HEK293T (cell line): ENCODE results near the gene DELE1.

Experiments used
- ARNT ChIP-seq: fragments of 450-650 bp; IDR thresholded peaks from 2 replicates; pipeline ENCODE4 v1.6.1; 2017; ENCODE audit warnings: mild to moderate bottlenecking
- BHLHE40 ChIP-seq: fragments of 450-650 bp; IDR thresholded peaks from 2 replicates; pipeline ENCODE4 v1.6.1; 2016; ENCODE audit warnings: mild to moderate bottlenecking, moderate library complexity, borderline replicate concordance
- ELF4 ChIP-seq: fragments of 450-650 bp; IDR thresholded peaks from 2 replicates; pipeline ENCODE4 v1.6.1; 2017; ENCODE audit warnings: antibody characterized with exemption
- FOXA1 ChIP-seq: fragments of 450-650 bp; IDR thresholded peaks from 2 replicates; pipeline ENCODE4 v1.6.1; 2016; ENCODE audit warnings: mild to moderate bottlenecking
- FOXM1 ChIP-seq: fragments of 450-650 bp; IDR thresholded peaks from 2 replicates; pipeline ENCODE4 v1.6.1; 2017; ENCODE audit warnings: mild to moderate bottlenecking, borderline replicate concordance
- HDGF ChIP-seq: fragments of 450-650 bp; IDR thresholded peaks from 2 replicates; pipeline ENCODE4 v1.6.1; 2017; ENCODE audit warnings: antibody characterized with exemption, borderline replicate concordance
- L3MBTL2 ChIP-seq: fragments of 450-650 bp; conservative IDR thresholded peaks from 2 replicates; pipeline ENCODE4 v1.6.1; 2016; ENCODE audit warnings: mild to moderate bottlenecking
- NFRKB ChIP-seq: fragments of 450-650 bp; IDR thresholded peaks from 2 replicates; pipeline ENCODE4 v1.6.1; 2016; ENCODE audit warnings: mild to moderate bottlenecking, moderate library complexity
- SP1 ChIP-seq: fragments of 450-650 bp; IDR thresholded peaks from 2 replicates; pipeline ENCODE4 v1.6.1; 2017
- TF ChIP-seq, protein P1 (sequence below): fragments of 450-650 bp; IDR thresholded peaks from 2 replicates; pipeline ENCODE4 v1.6.1; 2016

DNA sequence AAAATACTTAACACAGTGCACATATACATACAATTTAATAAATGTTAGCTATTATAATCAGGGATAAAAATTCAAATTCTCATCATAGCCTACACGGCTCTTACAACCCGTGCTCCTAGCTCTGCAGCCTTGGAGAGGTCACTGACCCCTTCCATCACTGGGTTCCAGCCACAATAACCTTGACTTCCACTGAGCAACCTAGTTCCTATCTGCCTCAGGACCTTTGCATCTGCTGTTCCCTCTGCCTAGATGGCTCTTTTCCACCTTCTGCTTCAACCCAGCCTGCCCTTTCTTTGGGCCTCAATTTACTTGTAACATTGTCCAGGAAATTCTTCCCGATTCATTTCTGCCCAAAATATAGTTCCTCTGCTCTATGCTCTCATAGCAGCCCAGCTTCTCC is 8.9 kb upstream of the DELE1 start:
- TF ChIP-seq L3MBTL2 = no peak
- TF ChIP-seq NFRKB = no peak
- no peak for TF ChIP-seq HDGF
- no peak for TF ChIP-seq FOXA1
- TF ChIP-seq ARNT = no peak
- no peak for TF ChIP-seq SP1
- TF ChIP-seq, protein P1, sequence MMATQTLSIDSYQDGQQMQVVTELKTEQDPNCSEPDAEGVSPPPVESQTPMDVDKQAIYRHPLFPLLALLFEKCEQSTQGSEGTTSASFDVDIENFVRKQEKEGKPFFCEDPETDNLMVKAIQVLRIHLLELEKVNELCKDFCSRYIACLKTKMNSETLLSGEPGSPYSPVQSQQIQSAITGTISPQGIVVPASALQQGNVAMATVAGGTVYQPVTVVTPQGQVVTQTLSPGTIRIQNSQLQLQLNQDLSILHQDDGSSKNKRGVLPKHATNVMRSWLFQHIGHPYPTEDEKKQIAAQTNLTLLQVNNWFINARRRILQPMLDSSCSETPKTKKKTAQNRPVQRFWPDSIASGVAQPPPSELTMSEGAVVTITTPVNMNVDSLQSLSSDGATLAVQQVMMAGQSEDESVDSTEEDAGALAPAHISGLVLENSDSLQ = no peak
- no peak for TF ChIP-seq ELF4
- TF ChIP-seq FOXM1 = no peak
- no peak for TF ChIP-seq BHLHE40
